Measurements from ENCODE around the gene ZFPM1. TPM values are rescaled to one million over a fixed set of nuclear protein-coding genes. Genes with fewer than 3 reads are reported as not detected.

Gene ZFPM1
- total RNA-seq, 1 donor from 2014 or later = 5.6 TPM

DNA sequence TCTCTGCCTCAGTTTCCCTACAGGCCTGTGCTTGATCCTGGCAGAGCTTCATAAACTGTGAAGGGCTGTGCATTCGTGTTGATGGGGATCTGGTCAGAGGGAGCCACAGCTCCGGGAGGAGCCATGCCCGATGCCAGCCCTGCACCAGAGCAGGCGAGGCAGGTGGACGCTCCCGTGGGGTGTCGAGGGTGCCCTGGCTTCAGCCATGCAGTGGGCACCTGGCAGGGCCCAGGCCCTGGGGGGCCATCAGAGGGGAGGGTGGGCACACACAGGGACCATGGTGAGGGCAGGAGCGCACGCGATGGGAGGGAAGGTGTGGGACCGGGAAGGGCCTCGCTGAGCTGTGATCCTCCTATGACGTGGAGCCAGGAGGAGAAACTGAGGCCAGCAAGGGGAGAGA lies 22.0 kb downstream of the ZFPM1 start:
- intact Hi-C loops (cut with DNase I) = no loop called here
- no peaks in the 10 kb centered on the region for H3K36me3 ChIP-seq
- no peak for DNase-seq
- ATAC-seq = no peak
- no peaks in the 10 kb centered on the region for H3K4me1 ChIP-seq
- no peak overlapping the region for H3K27ac ChIP-seq
- TF ChIP-seq, protein P1, sequence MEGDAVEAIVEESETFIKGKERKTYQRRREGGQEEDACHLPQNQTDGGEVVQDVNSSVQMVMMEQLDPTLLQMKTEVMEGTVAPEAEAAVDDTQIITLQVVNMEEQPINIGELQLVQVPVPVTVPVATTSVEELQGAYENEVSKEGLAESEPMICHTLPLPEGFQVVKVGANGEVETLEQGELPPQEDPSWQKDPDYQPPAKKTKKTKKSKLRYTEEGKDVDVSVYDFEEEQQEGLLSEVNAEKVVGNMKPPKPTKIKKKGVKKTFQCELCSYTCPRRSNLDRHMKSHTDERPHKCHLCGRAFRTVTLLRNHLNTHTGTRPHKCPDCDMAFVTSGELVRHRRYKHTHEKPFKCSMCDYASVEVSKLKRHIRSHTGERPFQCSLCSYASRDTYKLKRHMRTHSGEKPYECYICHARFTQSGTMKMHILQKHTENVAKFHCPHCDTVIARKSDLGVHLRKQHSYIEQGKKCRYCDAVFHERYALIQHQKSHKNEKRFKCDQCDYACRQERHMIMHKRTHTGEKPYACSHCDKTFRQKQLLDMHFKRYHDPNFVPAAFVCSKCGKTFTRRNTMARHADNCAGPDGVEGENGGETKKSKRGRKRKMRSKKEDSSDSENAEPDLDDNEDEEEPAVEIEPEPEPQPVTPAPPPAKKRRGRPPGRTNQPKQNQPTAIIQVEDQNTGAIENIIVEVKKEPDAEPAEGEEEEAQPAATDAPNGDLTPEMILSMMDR (IDR thresholded peaks at IDR 0.05) = no peak
- H3K9me3 ChIP-seq = no peaks in the 10 kb centered on the region
- no peak overlapping the region for H3K4me3 ChIP-seq
- no peaks in the 10 kb centered on the region for H3K27me3 ChIP-seq (ENCODE audit: low read depth)

DNA sequence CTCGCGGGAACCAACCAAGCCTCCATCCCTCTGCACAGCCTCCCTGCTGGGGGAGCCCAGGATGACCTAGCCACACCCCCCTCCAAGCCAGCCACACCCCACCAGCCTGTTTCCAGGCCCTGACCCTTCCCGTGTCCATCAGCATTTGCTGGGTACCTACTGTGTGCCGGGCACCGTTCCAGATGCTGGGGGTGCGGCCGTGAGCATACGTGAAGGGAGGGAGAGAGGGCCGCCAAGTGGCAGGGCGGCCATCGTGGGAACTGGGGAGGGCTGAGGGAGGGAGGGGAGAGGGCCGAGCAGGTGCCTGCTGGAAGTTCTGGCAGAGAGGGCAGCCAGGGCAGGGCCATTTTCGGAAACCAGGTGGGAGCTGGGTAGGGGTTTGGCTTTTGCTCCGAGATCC lies 23.1 kb downstream of the ZFPM1 start:
- Histone ChIP-seq H3K27me3 (ENCODE audit: low read depth) (no peaks in the 10 kb centered on the region), H3K4me3 (no peak overlapping the region), H3K36me3 (no peaks in the 10 kb centered on the region), H3K9me3 (no peaks in the 10 kb centered on the region), H3K4me1 (no peaks in the 10 kb centered on the region), H3K27ac (no peak overlapping the region)
- TF ChIP-seq, protein P1 (IDR thresholded peaks at IDR 0.05) = no peak
- no peak for ATAC-seq
- intact Hi-C loops (cut with DNase I) = no loop called here
- no peak for DNase-seq

DNA sequence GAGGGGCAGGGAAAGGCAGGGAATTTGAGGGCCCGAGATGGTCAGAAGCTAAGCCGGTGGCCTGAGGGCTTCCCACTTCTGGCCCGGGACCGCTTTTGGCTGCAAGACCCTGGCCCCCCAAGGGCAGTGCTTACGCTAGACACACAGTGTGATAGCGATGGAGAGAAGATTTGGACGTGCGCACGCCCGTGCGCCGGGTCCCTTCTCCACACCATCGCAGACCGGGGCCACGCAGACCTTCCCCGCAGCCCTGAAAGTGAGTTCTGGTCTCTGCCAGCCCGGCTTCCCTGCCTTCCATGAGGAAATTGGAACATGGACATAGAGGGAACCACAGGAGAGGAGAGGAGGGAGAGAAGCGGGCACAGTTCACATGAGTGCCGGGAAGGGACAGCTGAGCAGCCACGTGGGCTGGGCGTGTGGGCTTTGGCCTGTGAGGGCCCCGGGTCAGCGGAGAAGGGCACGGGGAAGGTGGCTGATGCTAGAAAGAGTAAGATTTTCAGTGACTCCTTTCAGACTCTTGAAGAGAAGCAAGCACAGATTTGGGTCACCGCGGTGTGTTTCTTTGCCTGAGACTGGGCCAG lies 23.8 kb downstream of the ZFPM1 start:
- intact Hi-C loops (cut with DNase I) = no loop called here
- Histone ChIP-seq H3K4me1 (no peaks in the 10 kb centered on the region), H3K9me3 (no peaks in the 10 kb centered on the region), H3K27ac (no peak overlapping the region), H3K27me3 (ENCODE audit: low read depth) (no peaks in the 10 kb centered on the region), H3K4me3 (no peak overlapping the region), H3K36me3 (no peaks in the 10 kb centered on the region)
- TF ChIP-seq, protein P1 (IDR thresholded peaks at IDR 0.05) = no peak
- ATAC-seq = no peak
- no peak for DNase-seq

DNA sequence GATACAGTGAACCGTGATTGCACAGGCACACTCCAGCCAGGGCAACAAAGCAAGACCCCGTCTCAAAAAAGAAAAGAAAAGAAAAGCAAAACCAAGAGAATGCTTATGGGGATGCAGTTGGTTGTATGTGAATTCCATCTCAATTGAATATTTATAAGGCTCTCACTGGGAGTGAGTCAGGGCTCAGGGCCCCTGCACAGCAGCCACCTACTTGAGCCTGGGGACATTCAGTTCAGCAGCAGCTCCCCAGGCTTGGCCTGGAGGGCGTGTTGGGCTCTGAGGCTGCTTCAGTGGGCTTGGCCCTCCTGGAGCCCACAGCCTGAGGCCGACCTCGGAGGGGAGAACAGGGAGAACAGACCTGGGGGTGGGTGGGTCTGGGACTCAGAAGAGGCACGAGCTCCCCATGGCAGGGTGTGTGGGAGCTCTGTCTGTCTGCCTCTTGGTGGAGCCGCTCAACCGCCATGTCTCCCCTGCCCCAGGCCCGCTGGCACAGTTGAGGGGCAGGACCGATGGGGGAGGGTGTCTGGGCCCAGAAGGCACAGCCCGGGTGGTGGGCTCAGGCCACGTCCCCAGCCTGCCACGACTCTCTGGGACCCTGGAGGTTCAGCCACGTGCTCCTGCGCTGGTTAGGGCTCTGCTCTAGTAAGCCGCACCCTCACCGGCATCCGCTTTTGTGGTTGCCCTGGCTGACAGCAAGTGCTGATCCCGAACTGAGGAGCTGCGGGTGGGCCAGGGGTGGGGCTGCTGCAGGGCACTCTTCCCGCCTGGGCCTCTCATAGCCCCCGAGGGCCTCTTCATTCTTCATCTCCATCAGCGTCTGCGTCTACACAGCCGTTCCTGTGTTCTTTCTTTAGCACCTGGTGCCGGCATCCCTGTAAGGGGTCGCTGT lies 24.8 kb downstream of the ZFPM1 start:
- ATAC-seq (no peak), DNase-seq (no peak)
- H3K27me3 ChIP-seq (ENCODE audit: low read depth) = no peaks in the 10 kb centered on the region
- no peaks in the 10 kb centered on the region for H3K36me3 ChIP-seq
- H3K4me3 ChIP-seq = no peak overlapping the region
- H3K4me1 ChIP-seq = no peaks in the 10 kb centered on the region
- TF ChIP-seq, protein P1 (IDR thresholded peaks at IDR 0.05) = no peak
- H3K9me3 ChIP-seq = no peaks in the 10 kb centered on the region
- intact Hi-C loops (cut with DNase I) = no loop called here
- H3K27ac ChIP-seq = no peak overlapping the region

DNA sequence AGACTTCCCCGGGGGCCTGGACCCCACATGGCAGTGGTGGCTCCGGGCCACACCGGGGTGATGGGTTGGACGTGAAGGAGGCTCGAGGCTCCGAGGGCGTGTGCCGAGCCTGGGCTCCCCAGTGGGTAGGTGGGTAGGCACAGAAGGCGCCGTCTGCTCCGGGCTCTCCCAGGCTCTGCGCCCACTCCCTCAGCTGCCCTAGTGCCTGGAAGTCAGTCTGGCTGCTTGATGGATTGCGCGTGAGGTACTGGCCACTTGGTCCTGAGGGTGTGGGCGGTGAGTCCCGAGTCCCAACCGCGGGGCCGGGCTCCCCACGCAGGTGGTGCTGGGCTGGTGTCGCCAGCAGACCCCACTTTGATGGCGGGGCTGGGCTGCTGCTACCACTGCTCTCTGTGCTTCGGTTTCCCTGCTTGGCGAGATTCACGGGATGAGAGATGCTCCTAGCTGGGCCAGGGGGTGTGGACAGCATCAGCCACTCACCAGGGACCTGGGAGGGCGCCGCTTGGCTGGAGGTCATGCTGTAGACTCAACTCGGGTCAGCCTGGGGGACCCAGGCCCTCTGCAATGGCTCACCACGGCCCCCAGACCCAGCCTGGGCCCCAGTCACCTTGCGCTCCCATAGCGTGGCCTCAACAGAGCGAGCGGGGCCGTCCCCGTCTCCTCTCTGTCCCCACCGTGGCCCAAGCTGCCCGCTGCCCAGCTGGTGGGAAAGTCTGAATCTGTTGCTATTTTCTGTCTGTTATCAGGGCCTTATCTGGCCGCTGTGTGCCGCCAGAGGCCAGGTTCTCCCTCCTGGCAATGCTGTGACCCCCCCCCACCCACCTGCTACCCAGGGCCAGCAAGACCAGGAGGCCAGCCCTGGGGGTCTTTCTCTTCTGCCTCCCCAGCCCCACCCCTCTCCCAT lies 26.1 kb downstream of the ZFPM1 start:
- Histone ChIP-seq H3K36me3 (no peaks in the 10 kb centered on the region), H3K9me3 (no peaks in the 10 kb centered on the region), H3K27ac (no peak overlapping the region), H3K27me3 (ENCODE audit: low read depth) (no peaks in the 10 kb centered on the region), H3K4me1 (no peaks in the 10 kb centered on the region), H3K4me3 (no peak overlapping the region)
- TF ChIP-seq, protein P1 (IDR thresholded peaks at IDR 0.05) = no peak
- DNase-seq (no peak), ATAC-seq (no peak)
- intact Hi-C loops (cut with DNase I) = no loop called here

Measured in lower lobe of right lung (tissue), 2 donors.